ENCODE results near the gene HIVEP3.
A peak's percentile ranks its signal among the peaks of the same experiment; 100 is the strongest.

The HIVEP3 gene

GRCh38 chr1:41540886-41541591 lies 377.7 kb downstream of the HIVEP3 start:
- no peak for DNase-seq
- in situ Hi-C loops (cut with HindIII; ENCODE audit: low pct_ligation_motif_present, low pct_unique_long_range_greater_than_20kb, low sequenced_read_pairs), result no loop called here

DNA sequence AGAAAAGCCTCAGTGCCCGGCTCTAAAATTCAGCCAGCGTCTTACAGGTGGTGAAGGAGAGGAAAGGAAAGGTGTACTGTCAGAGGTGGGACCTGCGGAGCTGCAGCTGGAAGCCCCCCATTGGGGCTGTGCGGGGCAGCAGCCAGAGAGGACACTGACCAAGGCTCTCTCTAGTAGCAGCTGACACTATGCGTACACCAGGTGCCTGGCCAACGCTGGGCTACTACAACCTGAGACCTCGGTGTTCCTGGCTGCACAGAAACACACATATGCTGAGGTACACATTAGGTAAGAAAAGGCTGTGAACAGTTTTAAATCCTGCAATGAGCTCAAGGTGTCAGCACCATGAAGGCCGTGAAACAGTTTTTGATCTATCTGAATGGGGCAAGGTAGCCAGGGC lies 378.7 kb downstream of the HIVEP3 start:
- in situ Hi-C loops (cut with HindIII; ENCODE audit: low pct_ligation_motif_present, low pct_unique_long_range_greater_than_20kb, low sequenced_read_pairs), result no loop called here

DNA sequence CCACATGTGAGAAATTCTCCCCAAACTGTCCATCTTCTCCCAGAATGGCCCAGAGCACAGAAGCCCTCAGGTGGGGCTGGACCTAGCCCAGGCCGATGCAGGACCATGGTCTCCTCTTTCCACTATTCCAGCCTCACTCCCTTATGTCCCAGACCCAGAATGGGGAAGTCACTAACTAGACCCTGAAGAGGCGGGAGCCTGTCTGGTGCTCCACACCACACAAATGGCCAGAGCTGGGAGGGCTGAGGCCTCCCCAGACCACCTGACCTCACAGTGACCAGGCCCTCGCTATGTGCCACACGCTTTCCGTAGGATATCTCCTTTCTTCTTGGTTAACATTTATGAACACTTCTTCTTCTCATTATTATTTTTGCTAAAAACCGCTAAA lies 379.3 kb downstream of the HIVEP3 start:
- in situ Hi-C loops (cut with HindIII; ENCODE audit: low pct_ligation_motif_present, low pct_unique_long_range_greater_than_20kb, low sequenced_read_pairs), result no loop called here
- DNase-seq, result no peak

More for the DNA sequence above, 378.7 kb downstream of the HIVEP3 start:
- DNase-seq, result no peak

GRCh38 chr1:41538741-41539417 lies 379.8 kb downstream of the HIVEP3 start:
- in situ Hi-C loops (cut with HindIII; ENCODE audit: low pct_ligation_motif_present, low pct_unique_long_range_greater_than_20kb, low sequenced_read_pairs), result no loop called here
- no peak for DNase-seq

- in situ Hi-C loops (cut with HindIII; ENCODE audit: low pct_ligation_motif_present, low pct_unique_long_range_greater_than_20kb, low sequenced_read_pairs), result no loop called here
- peak; percentile 33 for DNase-seq
Observed at GRCh38 chr1:41537788-41538351, 380.9 kb downstream of the HIVEP3 start.

DNA sequence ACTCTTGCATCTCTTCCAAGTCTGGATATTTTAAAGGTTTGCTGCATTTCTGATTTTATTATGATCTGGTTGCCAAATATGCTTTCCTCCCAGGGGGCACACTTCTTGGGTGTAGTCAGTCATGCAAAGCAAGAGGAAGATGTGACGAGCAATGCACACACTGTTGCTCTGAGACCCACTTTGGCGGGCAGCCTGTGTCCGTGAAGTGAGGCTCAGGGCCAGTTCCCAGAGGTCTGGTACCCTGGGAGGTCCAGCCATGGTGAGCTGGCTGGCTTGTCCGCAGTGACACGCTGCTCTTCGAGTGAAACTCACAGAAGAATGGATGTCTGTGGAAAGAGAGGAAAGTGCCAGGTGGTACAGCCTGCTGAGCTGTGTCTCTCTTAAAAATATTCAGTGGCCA lies 381.5 kb downstream of the HIVEP3 start:
- DNase-seq, result no peak
- in situ Hi-C loops (cut with HindIII; ENCODE audit: low pct_ligation_motif_present, low pct_unique_long_range_greater_than_20kb, low sequenced_read_pairs), result no loop called here

DNA sequence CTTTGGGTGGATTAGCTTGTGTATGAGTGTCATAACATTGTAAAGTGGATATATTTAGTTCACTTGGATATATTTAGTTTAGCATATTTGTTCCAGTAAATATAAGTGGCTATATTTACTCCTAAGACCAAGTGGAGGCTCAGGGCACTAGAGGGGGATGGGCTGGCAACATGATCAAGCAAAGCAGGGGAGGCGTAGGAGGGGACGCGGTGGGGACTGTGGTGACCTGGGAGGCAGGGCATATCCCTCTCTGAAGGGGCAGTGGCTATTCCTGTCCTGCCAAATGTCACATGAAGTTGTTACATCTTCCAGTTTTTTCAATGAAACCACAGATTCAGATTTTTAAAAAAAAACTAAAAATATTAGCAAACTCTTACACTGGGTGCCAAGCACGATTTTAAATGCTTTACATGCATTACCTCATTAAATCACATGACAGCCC lies 382.3 kb downstream of the HIVEP3 start:
- in situ Hi-C loops (cut with HindIII; ENCODE audit: low pct_ligation_motif_present, low pct_unique_long_range_greater_than_20kb, low sequenced_read_pairs), result no loop called here
- no peak for DNase-seq

- DNase-seq, result no peak
- in situ Hi-C loops (cut with HindIII; ENCODE audit: low pct_ligation_motif_present, low pct_unique_long_range_greater_than_20kb, low sequenced_read_pairs), result no loop called here
Observed at GRCh38 chr1:41535716-41536115, 383.0 kb downstream of the HIVEP3 start.

GRCh38 chr1:41535276-41535675 lies 383.4 kb downstream of the HIVEP3 start:
- in situ Hi-C loops (cut with HindIII; ENCODE audit: low pct_ligation_motif_present, low pct_unique_long_range_greater_than_20kb, low sequenced_read_pairs), result no loop called here
- no peak for DNase-seq

GRCh38 chr1:41534181-41535076 lies 384.3 kb downstream of the HIVEP3 start:
- no peak for DNase-seq
- in situ Hi-C loops (cut with HindIII; ENCODE audit: low pct_ligation_motif_present, low pct_unique_long_range_greater_than_20kb, low sequenced_read_pairs), result no loop called here

- in situ Hi-C loops (cut with HindIII; ENCODE audit: low pct_ligation_motif_present, low pct_unique_long_range_greater_than_20kb, low sequenced_read_pairs), result no loop called here
- no peak for DNase-seq
Observed at GRCh38 chr1:41533731-41534080, 385.0 kb downstream of the HIVEP3 start.

GRCh38 chr1:41533016-41533730 lies 385.5 kb downstream of the HIVEP3 start:
- DNase-seq, result no peak
- in situ Hi-C loops (cut with HindIII; ENCODE audit: low pct_ligation_motif_present, low pct_unique_long_range_greater_than_20kb, low sequenced_read_pairs), result no loop called here

DNA sequence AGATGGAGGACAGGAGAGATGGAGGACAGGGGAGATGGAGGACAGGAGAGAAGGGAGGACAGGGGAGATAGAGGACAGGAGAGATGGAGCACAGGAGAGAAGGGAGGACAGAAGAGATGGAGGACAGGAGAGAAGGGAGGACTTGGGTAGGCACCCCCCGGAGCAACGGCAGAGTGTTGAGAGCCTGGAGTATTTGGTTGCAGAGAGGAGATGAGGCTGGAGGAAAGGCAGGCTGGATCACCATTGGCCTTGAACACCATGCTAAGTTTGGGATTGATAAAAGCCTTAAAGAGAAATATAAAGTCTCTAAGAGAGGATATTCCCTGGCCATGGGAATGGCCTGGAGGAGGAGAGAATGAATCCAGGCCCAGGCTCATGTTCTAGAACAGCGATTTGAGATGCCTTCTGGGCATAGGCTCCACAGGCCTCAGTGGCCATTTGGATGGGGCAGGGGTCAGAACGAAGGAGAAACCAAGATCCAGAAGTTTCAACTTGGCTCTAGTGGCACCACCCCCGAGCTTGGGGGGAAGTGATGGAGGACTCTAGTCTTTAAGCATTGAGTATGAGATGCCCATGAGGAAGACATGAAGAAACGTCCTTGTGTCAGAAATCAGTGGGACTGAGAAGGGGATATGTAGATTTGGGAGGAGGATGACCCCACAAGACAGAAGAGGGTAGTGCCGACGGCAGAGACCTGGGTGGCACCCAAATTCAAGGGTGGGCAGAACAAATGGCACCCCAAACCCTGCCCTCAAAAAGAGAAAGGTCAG lies 386.3 kb downstream of the HIVEP3 start:
- in situ Hi-C loops (cut with HindIII; ENCODE audit: low pct_ligation_motif_present, low pct_unique_long_range_greater_than_20kb, low sequenced_read_pairs), result no loop called here
- DNase-seq, result no peak

DNA sequence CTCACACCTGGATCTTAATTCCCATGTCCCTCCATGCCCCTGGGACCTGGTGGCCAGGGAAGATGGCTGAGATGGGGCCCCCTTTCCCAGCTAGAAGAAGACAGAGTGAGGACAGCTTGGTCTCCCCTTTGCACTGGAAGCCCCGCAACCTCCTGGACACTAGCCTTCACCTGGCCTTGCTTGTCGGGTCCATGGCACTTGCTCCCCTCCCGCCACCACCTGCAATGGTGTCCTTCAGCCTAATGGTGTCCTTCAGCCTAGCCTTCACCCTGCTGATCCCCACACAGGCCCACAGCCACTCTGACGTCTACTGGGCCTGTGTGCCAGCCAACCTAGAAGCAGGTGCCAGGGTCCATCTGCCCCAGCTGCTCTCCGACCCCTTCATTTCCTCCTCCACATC lies 388.3 kb downstream of the HIVEP3 start:
- no peak for DNase-seq
- in situ Hi-C loops (cut with HindIII; ENCODE audit: low pct_ligation_motif_present, low pct_unique_long_range_greater_than_20kb, low sequenced_read_pairs), result no loop called here

DNA sequence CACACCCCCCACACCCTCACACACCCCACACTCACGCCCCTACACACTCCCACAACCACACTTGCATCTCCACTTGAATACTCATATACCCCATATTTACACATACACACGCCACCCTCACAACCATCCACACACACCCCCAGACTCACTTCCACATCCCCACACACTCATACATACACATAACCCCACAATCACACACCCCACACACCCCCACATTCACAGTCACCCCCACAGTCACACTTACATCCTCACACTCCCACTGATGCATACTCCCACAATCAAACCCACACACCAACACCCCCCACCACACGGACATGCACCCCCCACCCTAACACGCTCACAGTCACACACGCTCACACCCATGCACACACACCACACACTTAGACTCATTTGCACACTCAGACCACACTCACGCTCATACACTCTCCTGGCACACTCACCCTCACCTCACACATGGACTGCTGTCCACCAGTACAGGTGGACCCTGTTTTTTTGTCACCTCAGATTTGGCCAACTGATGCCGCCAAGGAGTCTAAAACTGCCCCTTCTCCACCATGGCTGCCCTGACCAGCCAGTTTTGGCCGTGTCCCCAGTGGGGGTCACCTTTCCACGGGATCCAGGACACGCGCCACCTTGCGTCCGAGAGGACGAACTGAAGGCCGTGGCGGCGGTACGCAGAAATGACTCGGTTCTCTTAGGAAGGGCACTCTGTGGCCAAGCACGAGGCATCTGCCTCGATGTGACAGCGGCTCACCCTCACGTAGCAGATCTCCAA lies 388.9 kb downstream of the HIVEP3 start:
- in situ Hi-C loops (cut with HindIII; ENCODE audit: low pct_ligation_motif_present, low pct_unique_long_range_greater_than_20kb, low sequenced_read_pairs), result no loop called here

GRCh38 chr1:41528726-41529605 lies 389.8 kb downstream of the HIVEP3 start:
- DNase-seq, result no peak
- in situ Hi-C loops (cut with HindIII; ENCODE audit: low pct_ligation_motif_present, low pct_unique_long_range_greater_than_20kb, low sequenced_read_pairs), result no loop called here

More for the DNA sequence above, 388.9 kb downstream of the HIVEP3 start:
- no peak for DNase-seq
